HG02943 (cell line): ENCODE results near the gene SHROOM3.

Source experiments
- ATAC-seq: cut with Tn5 transposase; IDR thresholded peaks from one replicate; pipeline ENCODE4 v1.9.1; 2021; ENCODE audit warnings: mild to moderate bottlenecking, low read depth, moderate library complexity; ENCODE audit not compliant: unreplicated experiment

SHROOM3 gene

GRCh38 chr4:76535603-76536372 lies 100.8 kb downstream of the SHROOM3 start:
- ATAC-seq, result no peak

GRCh38 chr4:76536373-76536689 lies 101.3 kb downstream of the SHROOM3 start:
- ATAC-seq, result no peak

- ATAC-seq, result no peak
Measured at GRCh38 chr4:76538296-76538695, 103.3 kb downstream of the SHROOM3 start.

- no peak for ATAC-seq
Measured at GRCh38 chr4:76539979-76540378, 105.0 kb downstream of the SHROOM3 start.

GRCh38 chr4:76540486-76540885 lies 105.5 kb downstream of the SHROOM3 start:
- no peak for ATAC-seq

GRCh38 chr4:76543378-76543777 lies 108.3 kb downstream of the SHROOM3 start:
- no peak for ATAC-seq

- no peak for ATAC-seq
Measured at GRCh38 chr4:76544725-76545124, 109.7 kb downstream of the SHROOM3 start.

GRCh38 chr4:76545226-76545884 lies 110.3 kb downstream of the SHROOM3 start:
- no peak for ATAC-seq

- no peak for ATAC-seq
Measured at GRCh38 chr4:76546327-76546726, 111.3 kb downstream of the SHROOM3 start.

- no peak for ATAC-seq
Measured at GRCh38 chr4:76546759-76547742, 112.0 kb downstream of the SHROOM3 start.

GRCh38 chr4:76548704-76549103 lies 113.7 kb downstream of the SHROOM3 start:
- no peak for ATAC-seq

GRCh38 chr4:76549765-76550164 lies 114.7 kb downstream of the SHROOM3 start:
- no peak for ATAC-seq

GRCh38 chr4:76550966-76551780 lies 116.1 kb downstream of the SHROOM3 start:
- no peak for ATAC-seq

- ATAC-seq, result no peak
Measured at GRCh38 chr4:76554630-76555029, 119.6 kb downstream of the SHROOM3 start.

- no peak for ATAC-seq
Measured at GRCh38 chr4:76556452-76556851, 121.4 kb downstream of the SHROOM3 start.

- no peak for ATAC-seq
Measured at GRCh38 chr4:76558396-76559235, 123.6 kb downstream of the SHROOM3 start.

GRCh38 chr4:76559236-76560071 lies 124.4 kb downstream of the SHROOM3 start:
- ATAC-seq, result no peak

GRCh38 chr4:76562161-76562560 lies 127.1 kb downstream of the SHROOM3 start:
- no peak for ATAC-seq
